Stimulated activated CD4-positive, alpha-beta T cell treated with anti-CD3 and anti-CD28 coated beads, TNF-alpha, amount 100 ng/mL, for 48 hours (primary cell): ENCODE results near the gene CLEC3B.
"Not testable (repeated sequence)": the region's sequence is repeated elsewhere in the genome, so short reads cannot be mapped to it uniquely, and the experiment has no call there.

ENCODE experiments used
- DNase-seq, 3 donors: peaks; one replicate each; pipeline ENCODE4 v3.0.0-alpha.2; 2020; ENCODE audit warnings: low read depth in 3 of 3

The CLEC3B gene

DNA sequence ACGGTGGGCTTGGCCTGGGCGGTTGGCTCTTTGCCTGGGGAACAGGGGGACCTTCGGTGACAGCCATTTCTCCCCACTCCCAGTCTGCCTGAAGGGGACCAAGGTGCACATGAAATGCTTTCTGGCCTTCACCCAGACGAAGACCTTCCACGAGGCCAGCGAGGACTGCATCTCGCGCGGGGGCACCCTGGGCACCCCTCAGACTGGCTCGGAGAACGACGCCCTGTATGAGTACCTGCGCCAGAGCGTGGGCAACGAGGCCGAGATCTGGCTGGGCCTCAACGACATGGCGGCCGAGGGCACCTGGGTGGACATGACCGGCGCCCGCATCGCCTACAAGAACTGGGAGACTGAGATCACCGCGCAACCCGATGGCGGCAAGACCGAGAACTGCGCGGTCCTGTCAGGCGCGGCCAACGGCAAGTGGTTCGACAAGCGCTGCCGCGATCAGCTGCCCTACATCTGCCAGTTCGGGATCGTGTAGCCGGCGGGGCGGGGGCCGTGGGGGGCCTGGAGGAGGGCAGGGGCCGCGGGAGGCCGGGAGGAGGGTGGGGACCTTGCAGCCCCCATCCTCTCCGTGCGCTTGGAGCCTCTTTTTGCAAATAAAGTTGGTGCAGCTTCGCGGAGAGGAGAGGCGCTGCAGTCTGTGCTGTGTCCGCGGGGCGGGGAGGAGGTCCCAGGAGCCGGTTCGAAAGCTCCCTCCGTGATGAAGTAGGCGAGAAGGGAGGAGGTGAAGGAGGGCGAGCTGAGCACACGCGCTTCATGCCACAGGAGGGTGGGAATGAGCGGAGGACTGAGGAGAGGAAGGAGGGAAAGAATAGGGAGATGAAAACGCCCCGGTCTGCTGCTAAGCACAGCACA is 9.6 kb downstream of the CLEC3B start:
- no peak for DNase-seq

DNA sequence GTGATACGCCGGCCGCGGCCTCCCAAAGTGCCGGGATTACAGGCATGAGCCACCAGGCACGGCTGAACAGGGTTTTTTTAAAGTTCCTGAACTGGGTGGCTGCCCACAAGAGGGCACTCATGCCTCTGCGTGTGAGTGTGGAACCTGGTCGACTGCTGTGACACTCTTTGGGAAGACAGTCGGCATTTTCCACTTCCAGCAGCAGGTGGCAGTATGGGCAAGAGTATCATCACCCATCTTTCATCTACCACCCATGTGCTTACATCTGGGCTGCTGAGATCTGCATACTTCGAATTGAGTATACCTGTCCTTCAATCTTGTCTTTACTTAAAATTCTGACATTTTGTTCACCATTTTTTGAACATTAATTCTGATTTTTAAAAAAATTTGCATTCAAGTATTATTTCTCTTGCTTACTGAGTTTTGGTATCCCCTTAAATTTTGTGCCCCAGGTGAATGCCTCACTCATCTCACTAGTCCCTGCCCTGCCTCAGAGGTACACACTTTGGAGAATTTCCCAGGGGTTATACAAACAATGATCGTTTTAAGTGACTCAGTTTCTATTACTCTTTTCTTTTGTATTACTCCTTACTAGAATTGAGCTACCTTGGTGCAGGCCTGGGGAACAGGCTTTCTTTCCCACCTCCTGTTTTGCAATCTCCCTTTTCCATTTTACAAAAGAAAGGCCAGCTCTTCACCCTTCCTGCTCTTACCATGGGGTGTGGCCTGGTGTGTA is 11.8 kb downstream of the CLEC3B start:
- DNase-seq: peak; percentile 84 to 86 (median 86)

DNA sequence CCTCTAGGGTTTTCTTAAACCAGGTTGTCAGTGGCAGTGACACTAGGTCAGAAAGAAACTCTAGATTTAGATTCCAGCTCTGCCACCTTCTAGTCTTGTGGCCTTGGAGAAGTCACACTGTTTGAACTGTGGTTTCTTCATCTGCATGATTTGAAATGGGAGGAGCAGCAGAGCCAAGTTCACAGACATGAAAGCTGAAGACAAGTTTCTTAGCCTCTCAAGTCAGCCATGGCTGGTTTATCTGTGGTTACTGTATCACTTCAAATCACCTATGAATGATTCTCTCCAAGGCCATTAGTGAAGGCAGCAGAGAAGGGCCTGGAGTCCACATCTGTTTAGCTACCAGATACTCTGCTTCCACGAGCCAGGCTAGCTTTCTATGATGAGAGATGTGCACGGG is 15.6 kb downstream of the CLEC3B start:
- DNase-seq: no peak

DNA sequence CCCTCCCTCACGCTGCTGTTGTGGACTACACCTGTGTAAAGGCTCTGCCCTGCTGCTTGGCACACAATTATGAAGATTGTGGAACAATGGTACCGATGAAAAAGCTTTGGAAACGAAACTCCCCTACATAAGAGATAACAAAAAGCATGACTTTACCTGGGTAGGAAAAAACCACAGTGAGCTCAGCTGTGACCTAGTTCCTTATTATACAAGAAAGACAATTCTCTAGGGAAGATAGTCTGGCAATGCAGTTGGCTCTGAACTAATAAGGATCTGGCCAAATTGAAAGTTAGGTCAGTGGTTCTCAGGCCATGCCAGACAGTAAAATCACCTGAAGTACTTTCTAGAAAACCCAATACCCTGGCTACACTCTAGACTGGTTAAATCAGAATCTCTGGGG is 16.1 kb downstream of the CLEC3B start:
- no peak for DNase-seq

DNA sequence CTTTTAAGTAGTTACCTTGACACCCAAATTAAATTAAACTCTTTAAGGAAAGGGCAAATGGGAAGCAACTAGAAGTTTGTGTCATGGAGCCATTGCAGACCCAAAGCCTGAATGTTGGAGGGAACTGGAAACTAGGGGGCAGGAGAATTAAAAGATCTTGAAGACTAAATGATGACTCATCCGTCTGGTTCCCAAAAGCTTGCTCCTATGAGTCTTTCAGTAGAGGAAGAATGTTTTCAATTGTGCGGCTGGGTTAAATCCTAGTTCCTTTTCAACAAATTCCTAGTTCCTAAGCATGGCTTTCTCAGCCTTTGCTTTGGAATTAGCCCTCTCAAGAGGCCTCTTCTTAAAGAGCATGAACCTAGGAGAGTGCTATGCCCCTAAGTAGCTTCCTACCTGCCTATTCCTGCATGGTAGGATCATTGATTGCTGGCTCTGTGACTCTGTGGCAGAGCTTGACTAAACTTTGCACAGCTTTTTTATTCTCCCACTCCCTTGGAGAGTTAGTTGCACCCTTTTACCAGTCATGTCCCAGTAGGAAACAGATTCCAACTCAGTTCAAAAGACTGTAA is 17.7 kb downstream of the CLEC3B start:
- no peak for DNase-seq

DNA sequence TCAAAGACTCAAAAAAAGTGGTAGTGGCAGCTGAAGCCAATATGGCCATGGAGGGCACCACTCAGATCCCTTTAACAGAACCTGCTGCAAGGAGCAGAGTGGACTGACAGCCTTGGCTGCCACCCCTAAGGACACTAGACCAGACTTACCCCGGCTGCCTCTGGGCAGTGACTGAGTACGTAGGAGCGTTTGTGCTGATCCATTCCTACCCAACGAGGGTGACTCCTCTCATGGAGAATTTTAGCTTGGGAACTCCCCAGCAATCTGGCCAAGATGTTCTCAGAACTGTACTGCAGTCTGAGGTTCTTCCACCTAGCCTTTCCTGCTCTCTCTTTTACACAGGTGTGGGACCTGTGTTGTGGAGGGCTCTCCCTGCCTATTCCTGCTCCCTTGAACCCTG is 22.1 kb downstream of the CLEC3B start:
- DNase-seq: no peak

DNA sequence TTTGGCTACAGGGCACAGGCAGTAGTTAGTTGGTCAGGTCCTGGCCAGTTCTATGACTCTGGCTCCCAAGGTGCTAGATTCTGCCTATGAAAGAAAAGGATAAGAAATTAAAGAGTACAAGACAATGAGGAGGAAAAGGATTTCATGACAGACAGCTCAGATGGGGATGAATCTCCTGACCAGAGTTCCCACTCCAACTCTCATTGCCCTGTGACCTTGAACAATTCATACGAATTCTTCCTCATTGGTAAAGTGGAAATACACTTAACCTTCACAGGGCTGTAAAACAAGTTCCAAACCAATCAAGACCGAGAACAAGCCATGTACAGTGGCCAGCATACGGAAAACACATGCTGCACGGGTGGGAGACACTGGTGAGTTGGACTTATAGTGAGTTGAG is 23.7 kb downstream of the CLEC3B start:
- DNase-seq: no peak

DNA sequence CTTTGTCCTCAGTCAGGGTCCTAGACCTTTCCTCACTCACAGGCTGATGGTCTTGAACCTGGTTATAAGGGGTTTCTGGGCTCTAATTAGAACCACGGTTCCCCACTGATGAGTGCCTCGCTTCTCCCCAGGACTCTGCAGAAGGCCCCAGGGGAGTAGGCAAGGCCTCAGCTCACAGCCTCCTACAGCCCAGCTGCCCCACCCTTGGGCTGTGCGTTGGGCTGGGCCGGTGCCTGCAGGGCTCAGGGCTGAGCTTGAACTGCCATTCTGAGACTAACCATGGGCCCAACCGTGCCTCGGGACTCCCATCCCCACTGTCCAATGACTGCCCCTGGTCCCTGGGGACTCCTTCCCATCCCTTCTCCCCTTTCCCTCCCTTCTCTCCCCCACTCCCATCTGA is 25.6 kb downstream of the CLEC3B start:
- DNase-seq: no peak

DNA sequence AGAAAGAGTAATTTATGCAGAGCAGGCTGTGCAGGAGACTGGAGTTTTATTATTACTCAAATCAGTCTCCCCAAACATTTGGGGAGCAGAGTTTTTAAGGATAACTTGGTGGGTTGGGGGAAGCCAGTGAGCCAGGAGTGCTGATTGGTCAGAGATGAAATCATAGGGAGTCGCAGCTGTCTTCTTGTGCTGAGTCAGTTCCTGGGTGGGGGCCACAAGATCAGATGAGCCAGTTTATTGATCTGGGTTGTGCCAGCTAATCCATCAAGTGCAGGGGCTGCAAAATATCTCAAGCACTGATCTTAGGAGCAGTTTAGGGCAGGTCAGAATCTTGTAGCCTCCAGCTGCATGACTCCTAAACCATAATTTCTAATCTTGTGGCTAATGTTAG is 27.7 kb downstream of the CLEC3B start:
- DNase-seq: not testable (repeated sequence)

DNA sequence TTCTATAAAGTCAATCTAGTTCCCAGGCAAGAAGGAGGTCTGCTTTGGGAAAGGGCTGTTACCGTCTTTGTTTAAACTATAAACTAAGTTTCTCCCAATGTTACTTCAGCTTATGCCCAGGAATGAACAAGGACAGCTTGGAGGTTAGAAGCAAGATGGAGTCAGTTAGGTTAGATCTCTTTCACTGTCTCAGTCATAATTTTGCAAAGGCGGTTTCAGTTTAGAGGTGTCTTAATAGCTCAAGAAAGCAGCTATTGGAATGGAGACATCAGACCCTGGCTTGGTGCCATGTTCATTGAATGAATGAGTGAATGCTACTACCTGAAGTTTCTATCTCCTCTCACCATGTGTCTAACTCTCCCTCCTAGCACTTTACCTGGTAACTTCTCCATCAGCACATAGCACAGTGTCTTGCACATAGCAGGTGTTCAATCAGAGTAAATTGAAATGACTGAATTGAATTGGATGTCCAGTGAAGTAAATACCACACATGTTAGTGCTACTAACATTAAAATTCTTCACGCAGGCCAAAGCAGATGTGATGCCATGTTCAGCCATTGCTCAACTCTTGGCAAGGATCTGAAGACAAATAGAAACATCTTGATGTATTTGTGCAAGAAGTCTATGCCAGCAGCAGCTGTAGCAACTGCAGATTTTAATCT is 28.2 kb downstream of the CLEC3B start:
- no peak for DNase-seq

DNA sequence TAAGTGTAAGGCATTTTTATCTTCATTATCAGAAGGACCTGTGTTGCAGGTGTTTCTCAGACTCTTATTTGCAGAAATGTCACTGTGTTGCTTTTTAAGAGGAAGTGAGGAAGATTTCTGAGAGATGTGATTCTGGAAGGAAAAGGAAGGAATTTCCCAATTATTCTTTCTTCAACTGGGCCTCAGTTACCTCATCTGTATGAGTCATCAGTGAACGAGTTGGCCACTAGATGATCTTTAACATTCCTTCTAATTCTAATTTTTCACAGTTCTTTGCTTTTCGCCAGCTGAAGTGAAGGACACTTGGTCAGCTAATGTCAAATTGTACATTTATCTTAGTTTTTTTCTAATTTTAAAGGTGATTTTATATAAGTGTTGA is 28.9 kb downstream of the CLEC3B start:
- no peak for DNase-seq

DNA sequence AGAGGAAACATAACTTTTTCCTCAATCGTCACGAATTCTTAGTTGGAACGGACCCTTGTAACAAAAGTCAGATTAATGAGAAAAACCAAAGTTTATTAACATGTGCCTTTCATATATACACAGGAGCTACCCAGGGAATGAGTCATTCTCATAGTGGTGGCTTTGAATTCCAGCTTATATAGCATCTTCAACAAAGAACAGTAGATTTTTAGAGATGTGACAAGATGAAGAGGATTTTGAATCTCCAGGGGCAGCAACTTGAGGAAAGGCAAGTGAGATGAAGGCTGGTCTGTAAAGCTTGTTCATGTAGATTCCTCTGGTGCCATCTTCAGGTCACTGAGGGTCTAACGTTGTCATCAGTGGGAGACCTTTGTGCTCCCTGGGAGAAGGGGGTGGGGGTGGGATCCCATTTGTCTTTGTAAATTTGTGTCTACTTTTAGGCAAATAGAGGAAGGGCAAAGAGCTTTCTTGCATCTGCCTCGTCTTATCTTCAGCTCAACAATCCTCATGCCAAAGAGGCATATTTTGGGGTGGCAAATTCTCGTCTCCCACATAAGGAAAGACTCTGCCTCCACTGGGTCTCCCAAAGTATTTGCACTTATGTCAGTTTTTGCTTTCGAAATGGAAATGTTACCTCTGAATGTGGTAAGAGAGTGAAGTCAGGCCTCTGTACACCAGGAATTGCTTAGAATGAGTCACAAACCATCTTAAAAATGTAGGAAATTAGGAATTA is 29.5 kb downstream of the CLEC3B start:
- DNase-seq: no peak

DNA sequence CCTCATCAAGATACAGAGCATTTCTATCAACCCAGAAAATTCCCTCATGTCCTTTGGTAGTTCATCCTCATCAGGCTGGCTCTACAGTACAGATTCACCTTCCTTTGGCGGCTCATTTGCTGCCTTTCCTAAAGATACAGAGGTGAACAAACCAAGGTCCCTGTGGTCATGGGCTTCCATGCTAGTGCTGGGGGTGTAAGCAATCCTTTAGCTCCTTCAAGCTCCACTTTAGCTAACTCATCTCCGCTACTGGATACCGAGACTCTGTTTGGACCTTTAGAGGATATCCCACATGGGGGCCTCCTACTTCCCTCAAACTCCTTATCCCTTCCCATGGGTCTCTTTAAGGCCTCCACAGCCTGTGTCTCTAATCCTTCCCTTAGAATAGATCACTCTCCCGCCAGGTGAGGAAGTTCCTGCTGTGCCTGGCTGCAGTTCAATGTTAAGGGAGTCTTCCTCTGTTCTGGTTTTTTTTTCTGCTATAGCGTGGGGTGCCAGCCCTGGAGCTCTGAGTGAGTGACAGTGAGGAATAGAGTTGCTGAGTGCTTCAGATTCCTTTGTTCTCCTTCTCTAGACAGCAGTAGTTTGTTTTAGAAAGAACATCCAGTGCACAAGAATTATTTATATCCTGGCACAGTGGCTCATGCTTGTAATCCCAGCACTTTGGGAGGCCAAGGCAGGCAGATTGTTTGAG is 30.7 kb downstream of the CLEC3B start:
- DNase-seq: no peak

DNA sequence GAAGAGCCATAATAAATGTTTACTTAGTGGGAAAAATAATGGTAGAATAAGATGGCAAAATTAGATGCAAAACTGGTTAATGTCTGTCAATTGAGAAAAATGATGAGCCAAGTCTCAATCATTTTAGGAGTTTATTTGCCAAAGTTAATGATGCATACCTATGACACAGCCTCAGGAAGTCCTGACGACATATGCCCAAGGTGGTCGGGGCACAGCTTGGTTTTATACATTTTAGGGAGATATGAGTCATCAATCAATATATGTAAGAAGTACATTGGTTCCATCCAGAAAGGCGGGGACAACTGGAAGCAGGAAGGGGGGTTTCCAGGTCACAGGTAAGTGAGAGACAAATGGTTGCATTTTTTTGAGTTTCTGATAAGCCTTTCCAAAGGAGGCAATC is 31.5 kb downstream of the CLEC3B start:
- no peak for DNase-seq

DNA sequence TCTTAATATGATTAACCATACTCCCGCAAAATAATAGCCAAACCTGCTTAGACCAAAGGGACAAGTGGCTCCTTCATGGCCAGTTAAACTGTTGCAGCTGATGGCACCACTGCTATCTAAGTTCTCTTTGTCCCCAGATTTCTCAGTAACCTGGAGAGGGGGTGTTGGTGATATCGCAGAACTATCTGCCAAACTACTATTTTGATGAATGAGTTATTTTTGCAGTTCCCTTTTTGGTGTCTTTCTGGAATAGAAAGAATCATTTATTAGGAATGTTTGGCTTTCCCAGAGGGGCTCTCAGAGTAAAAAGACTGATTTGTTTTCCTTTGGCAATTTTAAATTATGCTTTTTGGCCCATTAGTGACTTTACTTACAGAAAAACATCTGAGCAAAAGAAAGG is 33.0 kb downstream of the CLEC3B start:
- no peak for DNase-seq

DNA sequence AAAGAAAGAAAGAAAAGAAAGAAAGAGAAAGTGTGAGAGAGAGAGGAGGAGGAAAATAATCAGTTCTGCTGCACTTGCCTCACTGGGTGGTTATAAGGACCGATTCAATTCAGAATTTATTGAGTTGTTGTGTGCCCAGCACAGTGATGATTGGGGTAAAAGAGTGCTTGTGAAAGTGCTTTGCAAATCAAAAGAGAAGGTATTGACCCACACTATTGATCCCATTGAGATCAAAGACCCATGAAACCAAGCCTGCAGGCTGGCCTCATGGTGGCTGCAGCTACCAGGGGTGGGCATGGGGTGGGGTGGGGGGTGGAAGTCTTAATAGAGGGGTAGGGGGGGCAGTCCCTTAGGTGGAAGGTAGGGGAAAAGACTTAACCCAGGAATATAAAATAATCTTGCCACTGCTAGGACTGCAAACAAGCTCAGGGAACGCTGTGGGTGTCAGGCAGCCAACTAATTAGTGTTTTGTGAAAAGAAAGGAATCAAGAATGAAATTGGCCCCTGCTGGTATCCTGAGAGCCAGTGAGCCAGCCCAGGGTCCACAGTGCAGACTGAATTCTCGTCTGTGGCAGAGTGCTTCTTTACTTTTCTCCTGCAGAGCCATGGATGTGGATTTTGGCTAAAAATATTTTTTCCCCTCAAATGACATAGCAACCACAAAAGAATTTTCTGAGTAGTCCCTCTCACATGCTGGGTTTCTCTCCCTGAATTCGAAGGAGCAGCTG is 34.2 kb downstream of the CLEC3B start:
- no peak for DNase-seq

DNA sequence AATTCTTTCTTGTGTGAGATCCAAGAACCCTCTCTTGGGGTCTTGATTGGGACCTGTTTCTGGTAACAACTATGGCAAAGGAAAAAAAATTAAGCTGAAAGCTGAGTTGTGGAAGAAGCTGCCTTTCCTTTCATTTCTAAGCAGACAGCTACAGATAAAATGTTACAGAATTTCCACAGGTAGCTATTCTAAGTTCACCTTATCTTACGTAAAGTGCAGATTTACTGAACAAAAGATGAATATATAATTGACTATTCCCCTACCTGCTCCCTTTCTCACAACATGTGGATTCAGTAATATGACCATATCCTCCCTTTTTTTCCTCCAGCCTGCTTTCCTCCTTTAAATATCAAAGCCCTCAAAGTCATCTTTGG is 36.6 kb downstream of the CLEC3B start:
- DNase-seq: no peak

DNA sequence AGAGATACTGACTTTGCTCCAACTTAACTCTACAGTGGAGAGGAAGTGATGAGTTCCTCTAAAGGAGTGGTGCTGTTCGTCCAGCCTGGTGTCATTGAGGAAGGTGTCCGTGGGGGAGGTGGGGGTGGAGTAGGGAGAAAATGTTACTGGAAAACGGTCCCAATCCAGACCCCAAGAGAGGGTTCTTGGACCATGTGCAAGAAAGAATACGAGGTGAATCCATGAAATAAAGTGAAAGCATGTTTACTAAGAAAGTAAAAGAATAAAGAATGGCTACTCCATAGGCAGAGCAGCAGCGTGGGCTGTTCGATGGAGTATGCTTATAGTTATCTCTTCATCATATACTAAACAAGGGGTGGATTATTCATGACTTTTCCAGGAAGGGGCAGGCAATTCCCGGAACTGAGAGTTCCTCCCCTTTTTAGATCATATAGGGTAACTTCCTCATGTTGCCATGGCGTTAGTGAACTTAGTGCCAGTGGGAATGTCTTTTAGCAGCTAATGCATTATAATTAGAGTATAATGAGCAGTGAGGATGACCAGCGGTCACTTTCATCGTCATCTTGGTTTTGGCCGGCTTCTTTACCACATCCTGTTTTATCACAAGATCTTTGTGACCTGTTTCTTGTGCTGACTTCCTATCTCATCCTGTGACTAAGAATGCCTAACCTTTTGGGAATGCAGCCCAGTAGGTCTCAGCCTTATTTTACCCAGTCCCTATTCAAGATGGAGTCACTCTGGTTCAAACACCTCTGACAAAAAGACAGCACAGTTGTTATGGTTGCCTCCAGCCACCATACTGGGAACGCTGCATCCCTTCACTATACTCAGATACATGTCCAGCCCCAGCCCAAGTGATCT is 38.6 kb downstream of the CLEC3B start:
- DNase-seq: peak; percentile 50 to 62 (median 57)

DNA sequence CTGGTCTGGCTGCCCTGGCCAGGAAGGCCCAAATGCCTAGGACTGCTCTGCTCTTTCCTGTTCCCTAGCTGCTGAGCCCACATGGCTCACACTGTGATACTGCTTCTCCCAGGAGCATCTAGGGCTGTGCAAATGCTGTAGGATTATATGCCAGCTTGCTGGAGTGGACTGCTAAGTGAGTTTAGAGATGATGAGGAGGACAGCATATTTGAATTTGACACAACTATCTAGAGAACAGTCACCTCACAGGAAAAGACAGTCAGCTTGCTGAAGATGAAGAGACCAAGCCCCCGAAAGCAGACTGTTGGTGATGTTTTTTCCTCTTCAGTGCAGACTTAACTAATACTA is 39.2 kb downstream of the CLEC3B start:
- DNase-seq: no peak
